Fibroblast of pulmonary artery (primary cell): ENCODE results near the gene PCNT.
A peak's percentile ranks its signal among the peaks of the same experiment; 100 is the strongest.

Source experiments
- DNase-seq: peaks from one replicate; pipeline ENCODE4 v3.0.0-alpha.2; 2010; ENCODE audit warnings: low read depth
- H3K4me3 ChIP-seq: replicated peaks from 2 replicates; pipeline ENCODE4 v1.5.1; 2011; ENCODE audit warnings: low read depth, mild to moderate bottlenecking, control low read depth, low read length, moderate library complexity
- CTCF ChIP-seq: IDR thresholded peaks from 2 replicates; pipeline ENCODE4 v1.5.1; 2011; ENCODE audit warnings: mild to moderate bottlenecking, control low read depth, low read length, inconsistent platforms; ENCODE audit errors: missing control alignments

PCNT gene

GRCh38 chr21:46317710-46318463 lies 6.1 kb upstream of the PCNT start:
- no peak for DNase-seq
- TF ChIP-seq CTCF = no peak
- no peak overlapping the region for H3K4me3 ChIP-seq

- TF ChIP-seq CTCF = no peak
- H3K4me3 ChIP-seq = no peak overlapping the region
- DNase-seq = no peak
These were observed 5.5 kb upstream of the PCNT start for GRCh38 chr21:46318464-46318845.

GRCh38 chr21:46319186-46319585 lies 4.8 kb upstream of the PCNT start:
- no peak overlapping the region for H3K4me3 ChIP-seq
- no peak for TF ChIP-seq CTCF
- no peak for DNase-seq

- no peak for TF ChIP-seq CTCF
- DNase-seq = no peak
- H3K4me3 ChIP-seq = no peak overlapping the region
These were observed 3.6 kb upstream of the PCNT start for GRCh38 chr21:46320331-46320801.

- TF ChIP-seq CTCF = no peak
- peak; percentile 37 for DNase-seq
- H3K4me3 ChIP-seq = peak overlapping the region; percentile 93
These were observed 1.4 kb upstream of the PCNT start for GRCh38 chr21:46322351-46323226.

DNA sequence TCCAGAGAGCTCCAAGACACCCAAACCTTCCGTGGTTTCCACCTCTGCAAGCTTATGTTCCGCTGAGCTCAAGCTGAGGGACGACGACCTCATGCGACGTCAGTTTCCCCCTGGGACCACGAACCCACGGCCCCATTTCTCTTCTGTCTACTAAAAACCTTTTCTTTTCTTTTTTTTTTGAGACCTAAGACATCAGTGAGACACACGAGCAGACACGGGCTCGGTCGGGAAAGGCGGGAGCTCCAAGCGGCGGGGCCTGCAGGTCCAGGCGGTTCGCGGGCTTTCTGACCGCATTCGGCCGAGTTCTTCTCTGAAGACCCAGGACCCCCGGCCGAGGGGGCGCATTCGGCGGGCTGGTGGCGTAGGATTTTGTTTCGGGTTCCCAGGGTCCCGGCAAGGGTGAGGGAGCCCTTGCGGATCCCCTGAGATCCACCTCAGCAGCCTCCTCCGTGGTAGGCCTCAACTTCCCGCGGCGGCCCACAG lies 688 bp upstream of the PCNT start:
- DNase-seq = no peak
- TF ChIP-seq CTCF = no peak
- peak overlapping the region; percentile 93 for H3K4me3 ChIP-seq
